HG03520 (cell line): Measurements from ENCODE around the gene PRODH2.

Source experiments
- ATAC-seq: cut with Tn5 transposase; IDR thresholded peaks from one replicate; pipeline ENCODE4 v1.9.1; 2021; ENCODE audit warnings: mild to moderate bottlenecking, moderate library complexity; ENCODE audit not compliant: unreplicated experiment

The PRODH2 gene

DNA sequence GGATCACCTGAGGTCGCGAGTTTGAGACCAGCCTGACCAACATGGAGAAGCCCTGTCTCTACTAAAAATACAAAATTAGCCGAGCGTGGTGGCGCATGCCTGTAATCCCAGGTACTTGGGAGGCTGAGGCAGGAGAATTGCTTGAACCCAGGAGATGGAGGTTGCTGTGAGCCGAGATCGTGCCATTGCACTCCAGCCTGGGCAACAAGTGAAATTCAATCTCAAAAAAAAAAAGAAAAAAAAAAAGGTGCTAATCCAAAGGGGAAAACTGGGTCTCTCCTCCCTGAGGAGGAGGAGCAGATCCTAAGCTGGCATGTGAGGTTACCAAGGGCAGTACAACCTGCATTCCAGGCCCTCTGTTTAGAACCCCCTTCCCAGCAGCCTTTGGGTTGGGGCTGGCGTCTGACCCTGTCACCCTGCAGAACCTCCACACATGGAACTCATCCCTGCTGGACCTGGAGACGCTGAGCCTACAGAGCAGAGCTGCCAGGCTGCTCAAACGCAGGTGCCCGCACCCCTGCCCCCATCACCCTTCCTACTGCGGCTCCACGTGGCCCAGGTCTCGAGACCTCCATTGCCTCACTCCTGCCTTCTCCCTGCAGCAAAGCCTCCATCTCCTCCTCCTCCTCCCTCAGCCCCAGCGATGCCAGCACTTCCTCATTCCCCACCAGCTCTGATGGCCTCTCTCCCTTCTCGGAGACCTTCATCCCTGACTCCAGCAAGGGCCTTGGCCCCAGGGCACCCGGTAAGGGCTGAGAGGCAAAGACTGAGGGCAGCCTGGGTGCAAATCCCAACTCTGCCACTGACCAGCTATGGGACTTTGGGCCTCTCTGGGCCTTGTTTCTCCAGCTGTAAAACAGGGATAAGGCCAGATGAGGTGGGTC is 48.0 kb downstream of the PRODH2 start:
- ATAC-seq: no peak

DNA sequence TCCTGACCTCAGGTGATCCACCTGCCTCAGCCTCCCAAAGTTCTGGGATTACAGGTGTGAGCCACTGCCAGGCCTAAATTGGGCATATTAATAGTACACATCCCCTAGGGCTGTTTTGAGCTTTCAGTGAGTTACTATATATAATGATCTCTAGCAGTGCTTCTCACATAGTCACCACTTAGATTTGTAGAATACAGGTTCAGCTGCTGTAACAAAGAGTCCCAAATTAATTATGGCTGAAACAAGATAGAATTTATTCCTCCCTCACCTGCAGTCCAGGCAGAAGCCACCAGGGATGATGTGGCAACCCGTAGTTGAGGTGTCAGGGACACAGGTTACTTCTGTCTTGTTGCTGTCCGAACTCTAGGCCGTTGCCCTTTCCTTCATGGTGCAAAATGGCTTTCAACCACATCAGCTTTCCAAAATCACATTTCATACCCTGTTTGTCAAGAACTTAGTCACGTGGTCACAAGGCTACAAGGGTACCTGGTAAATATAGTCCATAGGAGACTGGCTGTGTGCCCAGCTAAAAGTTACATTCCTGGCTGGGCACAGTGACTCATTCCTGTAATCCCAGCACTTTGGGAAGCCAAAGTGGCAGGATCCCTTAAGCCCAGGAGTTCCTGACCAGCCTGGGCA is 51.8 kb downstream of the PRODH2 start:
- no peak for ATAC-seq

DNA sequence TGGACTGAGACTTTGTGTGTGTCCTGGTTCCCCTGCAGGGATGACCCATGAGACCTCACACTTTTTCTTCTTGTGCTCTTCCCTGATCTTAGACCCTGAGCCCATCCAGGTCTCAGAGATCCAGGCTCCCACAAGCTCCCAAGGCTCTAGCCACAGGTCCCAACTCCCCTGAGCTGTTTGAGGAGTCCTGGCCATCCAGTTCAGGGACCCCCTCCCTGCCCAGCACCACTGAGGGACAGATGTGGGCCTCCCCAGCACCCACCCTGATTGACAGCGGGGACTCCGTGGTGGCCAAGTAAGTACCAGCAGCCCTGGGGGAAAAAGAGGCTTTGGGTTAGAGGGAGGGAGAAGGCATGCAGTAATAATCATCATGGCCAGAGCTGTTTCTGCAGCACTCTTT is 52.9 kb downstream of the PRODH2 start:
- no peak for ATAC-seq

DNA sequence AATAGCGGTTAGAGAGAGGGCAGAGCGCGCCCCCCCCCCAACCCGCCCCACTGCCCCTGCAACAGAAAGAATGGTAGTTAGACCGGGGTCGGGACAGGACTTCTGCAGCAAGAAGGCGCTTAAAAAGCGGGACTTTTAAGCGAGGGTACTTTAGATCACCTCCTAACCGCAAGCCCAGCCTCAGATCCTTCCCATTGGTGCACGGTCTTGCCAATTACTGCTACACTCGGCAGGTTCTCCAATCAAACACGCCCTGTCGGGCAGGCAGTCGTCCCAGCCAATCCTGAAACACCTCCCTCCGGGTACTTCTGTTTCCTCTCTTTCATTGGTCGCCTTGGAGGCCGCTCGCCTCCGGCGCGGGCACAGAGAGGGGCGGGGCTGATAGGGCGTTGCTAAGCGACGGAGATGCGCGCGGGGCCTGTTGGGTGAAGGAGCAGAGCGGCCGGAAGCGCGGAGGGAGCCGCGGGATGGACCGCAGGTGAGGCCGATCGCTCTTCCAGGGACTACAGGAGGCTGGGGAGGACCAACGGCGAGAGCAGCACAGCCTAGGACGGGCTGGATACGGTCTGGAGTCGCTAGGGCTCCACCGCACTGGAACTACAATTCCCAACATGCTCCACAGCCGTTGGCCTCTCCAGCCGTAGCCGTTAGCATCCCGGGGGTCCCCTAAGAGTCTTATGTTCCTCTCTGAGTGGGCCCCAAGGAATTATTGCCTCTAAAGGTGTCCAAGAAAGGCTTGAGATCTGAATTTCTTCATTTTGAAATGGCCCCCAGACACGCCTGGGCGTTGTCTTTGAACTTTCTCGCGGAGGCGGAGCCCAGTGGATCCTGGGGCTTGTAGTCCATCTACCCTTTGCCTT is 54.7 kb downstream of the PRODH2 start, which contains the start of gene PROSER3:
PROSER3 (plus strand) TSS at position 428 of the 860 bp plus-strand sequence; CDS start at position 468, 40 bp downstream.
- peak; percentile 98 for ATAC-seq

DNA sequence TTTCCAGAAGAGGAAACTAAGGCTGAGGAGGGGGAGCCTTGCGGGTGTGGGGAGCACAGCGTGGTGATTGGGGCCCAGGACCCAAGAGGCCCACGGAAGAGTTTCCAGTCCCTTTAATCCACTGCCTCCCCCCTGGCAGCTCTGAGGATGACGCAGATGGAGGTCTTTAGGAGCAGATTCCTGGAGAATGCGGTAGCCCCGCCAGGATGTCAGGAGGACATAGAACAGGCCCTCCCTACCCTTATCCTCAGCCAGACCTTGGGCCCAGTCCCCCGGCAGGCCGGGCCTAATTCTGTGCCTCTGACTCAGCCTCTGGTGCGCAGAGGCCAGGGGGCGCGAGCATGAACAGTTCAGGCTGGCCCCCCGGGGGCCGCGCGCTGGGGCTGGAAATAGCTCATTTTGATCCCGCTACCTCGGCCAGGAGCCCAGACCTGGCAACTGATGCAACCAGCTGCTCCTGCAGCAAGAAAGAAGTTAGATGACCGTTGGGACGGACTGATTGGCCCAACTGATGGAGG is 55.4 kb downstream of the PRODH2 start:
- ATAC-seq: no peak

DNA sequence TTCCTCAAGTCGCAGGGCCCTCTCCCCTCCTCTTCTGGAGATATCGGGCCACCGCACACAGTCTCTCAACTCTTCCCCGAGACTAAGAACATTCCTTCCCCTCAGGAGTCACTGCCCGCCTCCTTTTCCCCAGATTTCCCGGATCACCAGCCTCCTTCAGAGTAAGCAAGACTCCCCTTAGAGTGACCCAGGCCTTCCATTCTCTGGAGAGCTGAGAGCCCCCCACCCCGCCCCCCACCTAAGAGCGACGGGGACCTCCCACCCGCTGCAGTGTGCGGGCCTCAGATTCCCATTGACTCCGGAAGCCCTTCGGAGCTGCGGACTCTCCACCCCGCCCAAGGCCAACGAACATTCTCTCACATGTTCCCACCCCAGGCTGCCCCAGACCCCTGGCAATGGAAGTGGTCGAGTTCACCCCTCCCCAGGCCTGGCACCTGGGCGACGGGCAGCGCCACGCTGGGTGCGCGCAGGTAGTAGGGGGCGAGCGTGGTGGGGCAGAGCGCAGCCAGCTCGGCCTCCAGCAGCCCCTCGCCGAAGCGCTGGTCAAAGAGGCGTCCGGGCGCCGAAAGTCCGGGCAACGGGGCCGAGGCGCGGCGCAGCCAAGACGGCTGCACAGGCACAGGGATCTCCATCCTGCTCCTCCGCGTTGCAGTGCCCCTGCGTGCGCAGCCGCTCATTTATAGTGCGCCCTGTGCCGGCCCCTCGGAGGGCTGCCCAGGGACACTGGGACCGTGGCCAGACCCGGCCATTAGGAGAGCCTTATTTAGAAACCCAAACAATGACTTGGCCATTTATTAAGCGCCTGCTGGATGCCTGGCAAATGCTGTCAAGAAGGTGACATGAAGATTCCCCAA is 56.0 kb downstream of the PRODH2 start, which contains the start of gene HSPB6:
HSPB6 (minus strand) TSS at position 653 of the 854 bp plus-strand sequence; CDS start at position 632, 21 bp downstream.
- no peak for ATAC-seq

DNA sequence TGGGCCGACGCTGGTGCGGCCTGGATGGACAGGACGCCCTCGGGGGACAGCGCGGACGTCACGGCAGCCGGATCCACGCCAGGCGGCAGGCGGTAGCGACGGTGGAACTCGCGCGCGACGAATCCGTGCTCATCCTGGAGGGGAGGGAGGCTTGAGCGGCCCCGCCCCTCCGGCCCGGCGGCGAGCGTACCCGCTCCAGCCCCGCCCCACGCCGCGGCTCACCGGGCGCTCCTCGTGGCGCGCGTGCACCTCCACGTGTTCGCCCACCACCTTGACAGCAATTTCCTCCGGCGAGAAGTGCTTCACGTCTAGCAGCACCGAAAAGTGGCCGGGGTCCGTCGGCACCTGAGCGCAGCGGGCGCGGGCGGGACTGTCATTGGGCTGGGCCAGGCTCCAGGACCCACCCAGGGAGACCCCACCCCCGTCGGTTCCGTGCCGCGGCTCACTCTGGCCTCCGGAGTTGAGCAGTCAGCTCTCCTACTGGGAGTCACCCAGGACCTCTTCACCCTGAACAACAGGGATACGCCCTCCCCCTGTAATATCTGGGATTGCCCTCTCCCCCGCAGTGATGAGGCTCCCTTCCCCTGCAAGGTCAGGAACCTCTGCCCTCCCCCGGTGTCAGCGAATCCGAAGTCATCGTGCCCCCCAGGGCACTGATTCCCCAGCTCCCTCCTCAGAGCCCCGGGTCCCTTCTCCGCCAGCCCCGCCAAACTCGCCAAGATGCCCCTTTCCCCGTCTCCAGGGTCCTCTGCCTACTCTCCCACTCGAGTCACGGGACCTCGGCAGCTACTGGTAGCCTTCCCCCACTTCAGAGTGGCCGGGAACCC is 56.9 kb downstream of the PRODH2 start:
- ATAC-seq: no peak

DNA sequence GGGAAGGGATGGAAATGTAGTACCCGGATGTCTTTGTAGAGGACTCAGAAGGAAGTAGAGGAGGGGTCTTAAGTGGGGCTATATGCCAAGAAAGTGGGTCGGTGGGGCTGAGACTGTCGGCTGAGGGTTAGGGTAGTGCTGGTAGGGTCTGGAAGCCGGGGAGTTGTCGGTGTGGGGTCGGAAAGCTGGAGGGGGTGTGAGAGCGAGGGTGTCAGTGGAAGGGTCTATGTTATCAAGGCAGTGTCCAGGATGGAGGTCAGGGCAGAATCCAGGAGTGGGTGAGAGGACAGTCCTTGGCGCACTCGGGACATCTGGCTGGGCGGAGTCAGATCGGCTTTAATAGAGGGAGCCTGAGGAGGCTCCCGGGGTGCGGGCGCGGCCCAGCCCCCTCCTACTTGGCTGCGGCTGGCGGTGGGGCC is 57.5 kb downstream of the PRODH2 start:
- ATAC-seq: no peak

DNA sequence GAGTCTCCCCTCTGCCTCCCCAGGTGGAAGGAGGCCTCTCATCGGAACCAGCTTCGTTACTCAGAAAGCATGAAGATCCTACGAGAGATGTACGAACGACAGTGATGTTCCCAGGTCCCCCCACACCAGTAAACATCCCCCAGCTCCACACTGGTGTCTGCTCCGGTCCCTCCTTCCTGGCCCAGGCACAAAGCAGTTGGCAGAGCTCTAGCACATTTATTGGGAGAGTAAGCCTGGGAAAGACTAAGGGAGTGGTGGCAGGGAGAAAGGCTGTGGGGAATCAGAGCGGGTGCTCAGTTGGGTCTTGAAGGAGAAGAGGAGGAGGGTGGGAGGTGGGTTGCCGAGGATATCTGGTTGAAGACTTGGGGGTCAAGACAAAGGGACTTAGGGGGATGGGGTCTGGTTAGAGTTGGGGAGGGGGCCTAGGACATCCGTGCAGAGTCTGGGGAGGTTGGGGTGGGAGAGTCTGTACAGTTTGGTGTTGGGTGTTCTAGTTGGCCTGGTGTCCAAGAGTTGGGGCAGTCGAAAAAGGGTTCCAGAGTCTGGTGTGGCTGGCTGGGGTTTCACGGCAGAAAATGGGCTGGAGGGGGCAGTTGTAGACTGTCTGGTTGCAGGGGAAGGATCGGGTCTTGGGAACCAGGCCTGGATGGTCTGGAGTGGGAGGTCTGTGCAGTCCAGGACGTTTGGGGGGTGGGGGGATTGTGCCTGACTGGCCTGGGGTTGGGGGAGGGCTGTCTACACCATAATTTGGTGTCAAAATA is 58.1 kb downstream of the PRODH2 start:
- no peak for ATAC-seq

DNA sequence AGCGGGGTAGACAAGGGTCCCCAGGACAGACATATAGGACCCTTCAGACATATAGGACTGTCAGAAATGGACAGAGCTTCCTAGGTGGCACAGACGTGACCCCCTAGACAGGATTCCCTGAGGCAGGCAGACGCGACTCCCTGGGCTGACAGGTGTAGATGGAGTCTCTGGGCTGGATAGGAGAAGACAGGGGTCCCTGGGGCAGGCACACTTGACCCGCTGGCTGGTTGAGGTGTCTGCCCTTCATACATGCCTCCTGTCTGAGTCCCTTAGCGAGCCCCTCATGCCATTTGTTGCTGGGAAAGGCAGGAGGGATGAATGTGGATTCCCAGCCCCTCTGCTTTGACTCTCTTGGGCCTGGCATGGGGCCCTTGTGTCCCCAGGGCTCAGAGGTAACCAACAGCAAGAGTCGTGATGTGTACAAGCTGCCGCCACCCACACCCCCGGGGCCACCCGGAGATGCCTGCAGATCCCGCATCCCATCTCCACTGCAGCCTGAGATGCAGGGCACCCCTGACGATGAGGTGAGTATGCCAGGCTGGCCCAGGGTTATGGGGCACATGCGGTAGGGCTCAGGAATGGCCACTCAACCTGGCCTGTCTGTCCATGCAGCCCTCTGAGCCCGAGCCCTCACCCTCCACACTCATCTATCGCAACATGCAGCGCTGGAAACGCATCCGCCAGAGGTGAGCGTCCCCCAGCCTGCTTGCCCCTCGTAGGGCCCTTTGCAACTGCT is 58.8 kb downstream of the PRODH2 start:
- no peak for ATAC-seq

DNA sequence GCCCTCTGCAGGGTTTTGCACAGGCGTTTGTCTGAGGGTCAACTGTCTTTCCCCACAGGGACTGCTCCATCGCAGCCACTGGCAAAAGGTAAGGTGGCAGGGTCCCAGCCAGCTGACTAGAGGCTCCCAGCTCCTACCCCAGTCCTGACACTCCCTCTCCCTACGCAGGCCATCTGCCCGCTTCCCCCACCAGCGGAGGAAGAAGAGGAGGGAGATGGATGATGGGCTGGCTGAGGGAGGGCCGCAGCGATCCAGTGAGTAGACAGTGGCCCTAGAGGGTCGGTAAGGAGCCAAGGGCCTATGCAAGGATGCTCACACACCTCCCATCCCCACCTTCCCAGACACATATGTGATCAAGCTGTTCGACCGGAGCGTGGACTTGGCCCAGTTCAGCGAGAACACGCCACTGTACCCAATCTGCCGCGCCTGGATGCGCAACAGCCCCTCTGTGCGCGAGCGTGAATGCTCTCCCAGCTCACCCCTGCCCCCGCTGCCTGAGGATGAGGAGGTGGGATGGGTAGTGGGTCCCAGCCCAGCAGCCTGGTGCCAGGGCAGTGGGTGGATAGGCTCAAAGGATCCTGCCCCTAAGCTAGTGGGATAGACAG is 59.8 kb downstream of the PRODH2 start:
- no peak for ATAC-seq

DNA sequence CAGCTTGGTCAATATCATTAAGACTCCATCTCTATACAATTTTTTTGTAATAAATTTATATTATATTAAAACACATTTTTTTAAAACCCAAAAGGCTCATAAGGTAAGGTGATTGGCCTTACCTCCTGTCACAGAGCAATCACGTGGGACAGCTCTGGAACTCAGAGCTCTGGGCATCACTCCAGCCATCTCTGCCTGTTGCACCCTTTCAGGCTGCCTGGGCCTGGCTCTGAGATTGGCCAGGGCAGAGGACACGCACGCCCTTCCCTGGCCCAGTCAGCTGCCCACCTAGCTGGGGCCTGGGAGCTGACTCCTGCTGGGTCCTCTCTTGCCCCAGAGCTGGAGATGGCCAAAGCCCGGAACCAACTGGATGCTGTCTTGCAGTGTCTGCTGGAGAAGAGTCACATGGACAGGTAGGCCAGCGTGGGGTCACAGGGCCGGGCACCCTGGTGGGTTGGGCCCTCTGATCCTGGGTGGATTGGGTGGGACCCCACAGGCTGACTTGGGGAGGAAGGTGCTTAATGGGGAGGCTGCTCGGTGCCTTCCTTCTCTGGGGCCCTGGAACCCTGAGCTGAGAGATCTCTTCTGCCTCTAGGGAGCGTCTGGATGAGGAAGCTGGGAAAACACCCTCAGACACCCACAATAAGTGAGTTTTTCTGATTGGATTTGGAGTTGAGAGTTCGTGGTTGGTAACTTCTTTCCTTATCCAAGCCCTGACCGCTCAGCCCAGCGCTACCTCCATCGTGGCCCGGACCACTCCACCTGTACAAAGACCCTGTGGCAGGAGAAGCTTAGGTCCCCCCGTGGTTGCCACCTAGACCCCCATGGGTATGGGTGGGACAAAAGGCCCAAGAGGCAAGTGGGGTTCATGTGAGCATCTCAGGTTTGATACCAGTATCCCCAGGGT is 60.6 kb downstream of the PRODH2 start:
- ATAC-seq: no peak

DNA sequence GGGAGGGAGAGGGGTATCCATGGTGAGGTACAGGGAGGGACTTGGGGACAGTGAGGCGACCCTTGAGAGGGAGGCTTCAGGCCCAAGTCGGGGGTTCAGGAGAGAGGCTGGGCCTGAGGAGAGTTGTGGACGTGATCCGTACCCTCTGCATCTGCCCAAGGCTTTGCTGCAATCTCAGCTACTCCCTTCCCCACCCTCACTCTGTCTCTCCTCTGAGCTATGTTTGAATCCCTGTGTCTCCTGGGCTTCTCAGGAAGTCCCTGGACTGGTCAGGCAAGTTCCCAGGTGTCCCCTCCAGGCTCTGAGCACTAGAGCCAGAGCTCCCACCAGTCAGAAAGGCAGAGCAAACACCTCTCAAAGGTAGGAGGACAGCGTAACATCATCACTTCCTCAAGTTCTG is 62.5 kb downstream of the PRODH2 start:
- ATAC-seq: no peak
